Endothelial cell of umbilical vein (primary cell): ENCODE measurements around the gene TJP3. TPM values are rescaled to one million over a fixed set of nuclear protein-coding genes. Genes with fewer than 3 reads are reported as not detected.
A peak's percentile ranks its signal among the peaks of the same experiment; 100 is the strongest.

Experiments used
- Bru-seq: library from RNA; stranded (reverse); fragments of 400-500 nt; gene quantifications from one replicate; lab custom pipeline; 2021; lab: Mats Ljungman, UMichigan
- BruChase-seq, 2 experiments: library from RNA; stranded (reverse); fragments of 400-500 nt; gene quantifications; one replicate each; lab custom pipeline; 2021; lab: Mats Ljungman, UMichigan
- BruUV-seq: library from RNA; stranded (reverse); fragments of 400-500 nt; replicated peaks from 2 replicates; lab custom pipeline; 2021; lab: Mats Ljungman, UMichigan
- CTCF ChIA-PET: fragments of 300-600, 350-600 bp; sonication (Branson Sonifier 250); formaldehyde crosslinking; loops from one replicate; lab custom pipeline; 2021; ENCODE audit warnings: antibody characterized with exemption, inconsistent platforms; lab: Charles Lee
- POLR2A ChIA-PET: fragments of 300-600, 350-600 bp; sonication (Branson Sonifier 250); formaldehyde crosslinking; loops from one replicate; lab custom pipeline; 2021; ENCODE audit warnings: antibody characterized with exemption, inconsistent platforms; lab: Charles Lee
- DNase-seq: peaks from one replicate; pipeline ENCODE4 v3.0.0-alpha.2; 2011; ENCODE audit warnings: low read depth, low spot score
- FAIRE-seq: peaks from 2 replicates; lab custom pipeline; 2011; peaks lifted over from hg19 to GRCh38; lab: Jason Lieb, UNC
- H2AFZ ChIP-seq: 2 replicates; pipeline ENCODE4 v1.6.0; 2012; ENCODE audit warnings: low read depth, low read length, control low read depth, inconsistent platforms
- H3K27ac ChIP-seq: 2 replicates; pipeline ENCODE4 v1.5.1; 2011; ENCODE audit warnings: low read depth, mild to moderate bottlenecking, control low read depth, low read length, moderate library complexity; ENCODE audit not compliant: insufficient read depth
- H3K27me3 ChIP-seq, 2 experiments: 2 replicates each; pipeline versions ENCODE4 v1.6.0 to v1.6.1; 2011; ENCODE audit warnings: low read length in 2 of 2, mixed read lengths in 1 of 2; ENCODE audit not compliant: control insufficient read depth in 2 of 2, insufficient read depth in 2 of 2
- H3K36me3 ChIP-seq, 2 experiments: 2 replicates in 1 of 2; 3 replicates in 1 of 2; pipeline ENCODE4 v1.5.1; 2011; ENCODE audit warnings: low read length in 2 of 2, mild to moderate bottlenecking in 1 of 2, moderate library complexity in 1 of 2; ENCODE audit not compliant: control insufficient read depth in 2 of 2, insufficient read depth in 2 of 2; ENCODE audit errors: extremely low read depth in 1 of 2
- H3K4me1 ChIP-seq: 3 replicates; pipeline ENCODE4 v1.5.1; 2011; ENCODE audit warnings: mild to moderate bottlenecking, low read length; ENCODE audit not compliant: control insufficient read depth, insufficient read depth; ENCODE audit errors: extremely low read depth
- H3K4me2 ChIP-seq: 2 replicates; pipeline ENCODE4 v1.6.1; 2011; ENCODE audit warnings: low read length, control low read depth, mixed read lengths; ENCODE audit not compliant: insufficient read depth
- H3K4me3 ChIP-seq, 3 experiments: fragments of 200-600 bp in 1 of 3; sonication (generic), shearing (Covaris generic) in 1 of 3; replicated peaks in 1 of 3; 2 replicates each; pipeline ENCODE4 v1.5.1; 2011 to 2016; ENCODE audit warnings: control low read depth in 3 of 3, low read length in 3 of 3, mild to moderate bottlenecking in 2 of 3, inconsistent platforms in 1 of 3, low read depth in 1 of 3, moderate library complexity in 1 of 3; ENCODE audit not compliant: insufficient read depth in 1 of 3
- H3K79me2 ChIP-seq: 2 replicates; pipeline ENCODE4 v1.6.0; 2012; ENCODE audit warnings: low read length, inconsistent platforms; ENCODE audit not compliant: control insufficient read depth, insufficient read depth
- H3K9ac ChIP-seq: replicated peaks from 2 replicates; pipeline ENCODE3; 2011; ENCODE audit warnings: low read length, control low read depth; ENCODE audit not compliant: insufficient read depth; ENCODE audit errors: extremely low read depth
- H3K9me1 ChIP-seq: replicated peaks from 3 replicates; pipeline ENCODE4 v1.6.0; 2011; ENCODE audit warnings: mild to moderate bottlenecking, low read length; ENCODE audit not compliant: control insufficient read depth, insufficient read depth; ENCODE audit errors: extremely low read depth
- H3K9me3 ChIP-seq: replicated peaks from 2 replicates; pipeline ENCODE4 v1.5.1; 2012; ENCODE audit warnings: low read length, inconsistent platforms; ENCODE audit not compliant: control insufficient read depth, insufficient read depth
- H4K20me1 ChIP-seq: replicated peaks from 2 replicates; pipeline ENCODE3; 2011; ENCODE audit warnings: mild to moderate bottlenecking, low read length; ENCODE audit not compliant: control insufficient read depth, insufficient read depth; ENCODE audit errors: extremely low read depth
- EZH2 ChIP-seq: IDR thresholded peaks from 2 replicates; pipeline ENCODE4 v1.6.1; 2012; ENCODE audit warnings: borderline replicate concordance, low read depth, mild to moderate bottlenecking, moderate library complexity, low read length, inconsistent platforms; ENCODE audit not compliant: severe bottlenecking
- FOS ChIP-seq: IDR thresholded peaks from 2 replicates; pipeline ENCODE4 v1.6.1; 2011; ENCODE audit warnings: mild to moderate bottlenecking, low read length, moderate library complexity, borderline replicate concordance; ENCODE audit not compliant: insufficient read depth
- GATA2 ChIP-seq: IDR thresholded peaks from 2 replicates; pipeline ENCODE4 v1.7.0; 2011; ENCODE audit warnings: low read depth, mild to moderate bottlenecking, moderate library complexity, mixed read lengths, low read length; ENCODE audit not compliant: insufficient read length, insufficient read depth
- JUN ChIP-seq: IDR thresholded peaks from 2 replicates; pipeline ENCODE4 v1.6.1; 2011; ENCODE audit warnings: borderline replicate concordance, low read depth; ENCODE audit not compliant: insufficient read length, insufficient read depth
- MYC ChIP-seq: IDR thresholded peaks from one replicate; pipeline ENCODE4 v1.6.1; 2011; ENCODE audit warnings: mild to moderate bottlenecking, low read depth, low read length
- POLR2A ChIP-seq: IDR thresholded peaks from 2 replicates; pipeline ENCODE4 v1.6.1; 2012; ENCODE audit warnings: low read depth, mild to moderate bottlenecking, control low read depth, low read length
- POLR2AphosphoS5 ChIP-seq: IDR thresholded peaks from 2 replicates; pipeline ENCODE4 v1.6.1; 2012; ENCODE audit warnings: low read depth, mild to moderate bottlenecking, control low read depth, low read length, moderate library complexity; ENCODE audit not compliant: insufficient read depth
- dilution Hi-C: fragments of 300-500 bp; cut with MboI; formaldehyde crosslinking; loops from one replicate; pipeline ENCODE4 v1.15.0; 2019; ENCODE audit warnings: low sequenced_read_pairs; ENCODE audit not compliant: extremely low pct_ligation_motif_present
- intact Hi-C: fragments of 100-400 bp; cut with micrococcal nuclease; formaldehyde crosslinking; loops from one replicate; pipeline ENCODE4 v1.10.0; 2022
- long read RNA-seq: library from polyadenylated mRNA; stranded (forward); transcript quantifications from one replicate; pipeline ENCODE4 v2.0.0, GENCODE V29; 2021
- polyA minus RNA-seq, 3 experiments: library from RNA; depleted of rRNA, polyadenylated mRNA; stranded (reverse); fragments of >200 nt; gene quantifications; 1 replicate in 1 of 3; 2 replicates in 2 of 3; pipeline ENCODE4 v1.2.3, GENCODE V29; 2011
- polyA plus RNA-seq, 4 experiments: library from polyadenylated mRNA; depleted of rRNA in 3 of 4; stranded (reverse) in 3 of 4; unstranded in 1 of 4; fragments of >200 nt; gene quantifications; 2 replicates each; pipeline versions ENCODE4 v1.2.1 to v1.2.3, GENCODE V29; 2011 to 2012; ENCODE audit warnings: missing spikeins in 1 of 4
- total RNA-seq: library from RNA; stranded (reverse); gene quantifications from 2 replicates; pipeline ENCODE4 v1.2.3, GENCODE V29; 2021

TJP3 gene, protein sequence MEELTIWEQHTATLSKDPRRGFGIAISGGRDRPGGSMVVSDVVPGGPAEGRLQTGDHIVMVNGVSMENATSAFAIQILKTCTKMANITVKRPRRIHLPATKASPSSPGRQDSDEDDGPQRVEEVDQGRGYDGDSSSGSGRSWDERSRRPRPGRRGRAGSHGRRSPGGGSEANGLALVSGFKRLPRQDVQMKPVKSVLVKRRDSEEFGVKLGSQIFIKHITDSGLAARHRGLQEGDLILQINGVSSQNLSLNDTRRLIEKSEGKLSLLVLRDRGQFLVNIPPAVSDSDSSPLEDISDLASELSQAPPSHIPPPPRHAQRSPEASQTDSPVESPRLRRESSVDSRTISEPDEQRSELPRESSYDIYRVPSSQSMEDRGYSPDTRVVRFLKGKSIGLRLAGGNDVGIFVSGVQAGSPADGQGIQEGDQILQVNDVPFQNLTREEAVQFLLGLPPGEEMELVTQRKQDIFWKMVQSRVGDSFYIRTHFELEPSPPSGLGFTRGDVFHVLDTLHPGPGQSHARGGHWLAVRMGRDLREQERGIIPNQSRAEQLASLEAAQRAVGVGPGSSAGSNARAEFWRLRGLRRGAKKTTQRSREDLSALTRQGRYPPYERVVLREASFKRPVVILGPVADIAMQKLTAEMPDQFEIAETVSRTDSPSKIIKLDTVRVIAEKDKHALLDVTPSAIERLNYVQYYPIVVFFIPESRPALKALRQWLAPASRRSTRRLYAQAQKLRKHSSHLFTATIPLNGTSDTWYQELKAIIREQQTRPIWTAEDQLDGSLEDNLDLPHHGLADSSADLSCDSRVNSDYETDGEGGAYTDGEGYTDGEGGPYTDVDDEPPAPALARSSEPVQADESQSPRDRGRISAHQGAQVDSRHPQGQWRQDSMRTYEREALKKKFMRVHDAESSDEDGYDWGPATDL
- total RNA-seq (not detected in 2 replicates), polyA plus RNA-seq (0.10 TPM in 1 of 2 replicates, not detected in the other), polyA minus RNA-seq (not detected in 2 replicates), Bru-seq, nascent RNA (not detected), BruChase-seq, experiment 1, labeled RNA remaining after a 6-hour chase (not detected), BruChase-seq, experiment 2, labeled RNA remaining after a 2-hour chase (percentile 3 among the genes with signal in this experiment)
- not detected in 2 replicates for polyA plus RNA-seq (2011; cell fraction: cytosol; rRNA removed)
- not detected in 2 replicates for polyA plus RNA-seq (2011; cell fraction: nucleus; rRNA removed)
- polyA plus RNA-seq (2012) = not detected in 2 replicates
- 7.7 TPM for polyA minus RNA-seq (2011; cell fraction: cytosol; rRNA and poly(A)+ RNA removed)
- polyA minus RNA-seq (2011; cell fraction: nucleus; rRNA and poly(A)+ RNA removed) = not detected in 2 replicates
- long read RNA-seq, partial matches to known transcripts = 0 of 2 reads
- long read RNA-seq, other reads (novel, unspliced or antisense) = 2 of 2 reads

DNA sequence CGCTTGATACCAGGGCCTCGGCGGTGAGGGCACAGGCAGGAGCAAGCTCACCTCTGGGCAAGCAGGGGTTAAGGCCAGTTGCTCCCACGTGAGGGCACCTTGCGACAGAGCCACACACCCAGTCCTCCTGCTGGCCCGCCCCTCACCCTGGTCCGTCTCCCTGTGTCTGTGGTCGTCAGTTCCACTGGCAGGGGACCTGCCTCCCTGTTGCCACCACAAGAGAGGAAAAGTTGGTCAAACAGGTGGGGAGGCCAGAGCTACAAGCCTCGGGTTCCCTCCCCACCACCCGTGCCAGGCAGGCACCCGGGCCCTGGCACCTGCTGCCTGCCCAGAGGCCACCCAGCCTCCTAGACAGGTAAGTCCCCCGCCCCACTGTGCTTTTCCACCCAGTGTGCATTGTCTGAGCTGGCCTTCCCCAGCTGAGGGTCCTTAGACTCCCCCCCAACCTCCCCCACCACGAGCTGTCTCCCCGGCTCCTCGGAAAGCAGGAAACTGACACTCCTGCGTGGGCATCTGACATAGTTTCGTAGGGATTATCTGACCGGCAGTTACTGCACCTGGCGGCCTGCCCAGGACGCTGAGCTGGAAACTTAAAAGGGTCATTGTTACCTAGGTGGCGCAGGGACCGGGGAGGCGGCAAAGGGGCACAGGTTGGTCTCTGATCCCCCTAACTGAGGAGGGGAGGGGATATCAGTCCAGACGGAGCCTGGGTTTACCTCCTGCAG lies at the start of gene TJP3:
TSS of gene TJP3 (plus strand) at position 178 of the 725 bp plus-strand sequence. CDS start 20,049 bp downstream, outside the sequence.
- H3K4me2 ChIP-seq = no peak within 1 kb of the TSS
- no peak for TF ChIP-seq POLR2A
- TF ChIP-seq MYC = no peak
- TF ChIP-seq POLR2AphosphoS5 = no peak
- no peak for TF ChIP-seq EZH2
- TF ChIP-seq GATA2 = no peak
- TF ChIP-seq JUN = no peak
- TF ChIP-seq FOS = no peak
- BruUV-seq = no TSS peak
- POLR2A ChIA-PET = no interaction called here
- no peak for FAIRE-seq
- DNase-seq = no peak
- CTCF ChIA-PET = interaction anchor here (0.7 to 4.2 kb wide), 4 partner anchors 9 to 163 kb away, joined by 3 to 23 read pairs (median 4); no protein-coding TSS in a partner anchor
- dilution Hi-C loops = no loop called here
- no peaks in the 10 kb centered on the region for H3K9me3 ChIP-seq
- no peaks in the 10 kb centered on the region for H3K36me3 ChIP-seq
- no peaks in the 10 kb centered on the region for H3K4me1 ChIP-seq
- H3K4me3 ChIP-seq = no peak within 1 kb of the TSS
- intact Hi-C loops = loop anchor here (10.0 kb wide), 1 partner anchor 84 kb away; the partner anchor contains the start of gene CACTIN
- no peak within 1 kb of the TSS for H3K27ac ChIP-seq
- H3K9ac ChIP-seq = no peak within 1 kb of the TSS
- no peaks in the 10 kb centered on the region for H4K20me1 ChIP-seq
- no peaks in the 10 kb centered on the region for H3K9me1 ChIP-seq
- H2AFZ ChIP-seq = no peak within 1 kb of the TSS
- no peaks in the 10 kb centered on the region for H3K79me2 ChIP-seq
- H3K27me3 ChIP-seq = peaks cover 0 to 1% of the 10 kb centered on the region in 2 experiments
